NOMO-1 treated with DMSO at 0.1 percent for 48 hours (cell line): ENCODE measurements around the gene RAD51B.

Source experiments
- DNase-seq: peaks from one replicate; lab custom pipeline; 2025; ENCODE audit not compliant: unreplicated experiment; lab: John Stamatoyannopoulos, UW

Gene RAD51B

DNA sequence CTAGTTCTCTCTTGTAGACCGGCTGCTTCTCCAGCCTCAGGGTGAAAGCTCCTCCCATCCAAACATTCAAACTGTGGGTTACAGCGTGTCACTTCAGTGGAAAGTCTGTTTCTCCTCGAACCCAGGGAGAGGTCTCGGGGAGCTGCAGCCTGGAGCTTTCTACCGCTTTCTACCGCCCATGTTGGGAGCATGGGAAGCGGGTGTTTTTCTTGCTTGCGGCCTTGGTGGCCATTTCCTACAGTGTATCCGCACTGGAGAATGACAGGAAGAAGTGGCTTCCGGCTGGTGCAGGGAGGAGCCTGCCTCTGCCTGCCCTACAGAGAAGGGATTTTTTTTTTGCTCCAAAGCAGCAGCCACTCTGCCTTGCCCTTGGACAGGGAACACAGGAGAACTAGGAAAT is 952.1 kb downstream of the RAD51B start:
- DNase-seq: no peak

DNA sequence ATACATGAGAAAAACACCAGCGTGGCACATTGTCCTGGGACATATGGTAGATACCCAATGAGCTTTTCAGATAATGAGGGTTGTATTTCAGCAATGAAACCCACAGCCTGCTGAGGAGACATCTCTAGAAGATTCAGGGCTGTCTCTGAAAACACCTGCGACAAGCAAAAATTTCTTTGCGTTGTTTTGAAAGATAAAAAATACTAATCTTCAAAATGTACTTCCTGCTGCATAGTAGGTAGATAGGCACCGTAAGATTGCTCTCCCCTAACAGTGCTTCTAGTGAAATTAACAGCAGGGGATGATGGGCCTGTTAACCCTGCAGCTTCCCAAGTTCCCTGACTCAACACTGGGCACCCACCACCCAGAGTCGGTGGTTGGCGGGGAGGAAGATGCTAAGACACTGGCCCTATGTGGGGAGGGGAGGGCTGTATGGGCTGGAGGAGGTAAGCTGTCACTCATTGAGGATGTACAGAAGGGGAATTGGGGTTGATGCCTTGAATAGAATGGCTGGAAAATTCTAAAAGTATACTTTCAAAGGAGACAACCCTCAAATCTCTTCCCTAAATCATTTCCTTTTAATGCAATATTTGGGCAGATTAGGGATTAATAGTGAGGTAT is 953.3 kb downstream of the RAD51B start:
- DNase-seq: no peak

DNA sequence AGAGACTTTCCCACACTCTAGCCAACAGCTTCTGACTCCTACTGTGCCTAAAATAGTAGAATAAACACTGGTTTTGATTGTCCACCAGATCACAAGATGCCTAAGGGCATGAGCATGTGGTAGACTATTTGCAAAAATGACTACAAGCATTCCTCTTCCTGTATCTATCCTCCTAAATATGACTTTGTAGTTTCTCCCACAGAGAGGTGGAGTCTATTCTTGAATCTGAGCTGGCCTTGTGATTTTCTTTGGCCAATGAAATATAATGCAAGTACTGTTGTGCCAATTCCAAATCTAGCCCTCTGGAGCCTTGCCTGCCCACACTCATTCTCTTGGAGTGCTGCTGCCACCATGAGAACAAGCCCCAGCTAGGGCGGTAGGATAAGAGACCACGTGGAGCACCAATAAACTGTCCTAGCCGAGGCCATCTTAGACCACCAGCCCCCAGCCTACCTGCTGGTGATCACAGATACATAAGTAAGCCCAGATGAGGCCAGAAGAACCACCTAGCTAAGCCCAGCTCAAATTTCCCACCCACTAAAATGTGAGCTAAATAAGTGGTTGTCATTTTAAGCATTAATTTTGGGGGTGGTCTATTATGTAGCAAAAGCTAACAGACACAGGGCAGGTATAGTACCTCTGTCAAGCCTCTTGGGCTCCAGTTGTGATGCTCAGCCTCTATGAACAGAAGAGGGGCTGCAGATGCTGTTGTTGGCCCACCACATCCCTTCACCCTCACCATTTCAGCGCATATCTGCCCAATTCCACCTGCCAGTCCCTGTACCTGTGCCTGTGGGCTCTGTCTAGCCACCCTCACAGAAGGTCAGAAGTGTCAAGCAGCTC is 955.4 kb downstream of the RAD51B start:
- DNase-seq: no peak

DNA sequence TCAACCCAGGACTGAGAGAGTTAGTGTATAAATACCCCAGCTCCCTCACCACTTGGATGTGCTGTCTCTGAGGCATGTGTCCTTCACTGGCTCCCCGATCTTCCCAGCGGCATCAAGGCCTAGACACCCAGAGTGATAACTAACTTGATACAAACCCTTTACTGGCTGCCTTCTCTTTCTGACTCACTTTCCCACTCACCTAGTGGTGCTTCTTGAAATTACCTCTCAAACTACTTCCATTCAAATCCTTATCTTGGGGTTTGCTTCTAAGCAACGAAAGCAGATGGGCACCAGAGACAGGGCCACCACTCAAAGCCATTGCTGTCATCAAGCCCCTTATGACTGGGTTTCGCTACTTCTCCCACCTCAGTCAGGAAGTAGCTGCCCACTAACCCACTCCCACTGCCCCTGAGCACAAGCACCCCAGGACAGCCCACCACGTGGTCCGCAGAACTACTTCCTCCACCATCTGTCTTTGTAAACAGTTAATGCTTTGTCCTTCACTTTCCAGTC is 956.1 kb downstream of the RAD51B start:
- no peak for DNase-seq

DNA sequence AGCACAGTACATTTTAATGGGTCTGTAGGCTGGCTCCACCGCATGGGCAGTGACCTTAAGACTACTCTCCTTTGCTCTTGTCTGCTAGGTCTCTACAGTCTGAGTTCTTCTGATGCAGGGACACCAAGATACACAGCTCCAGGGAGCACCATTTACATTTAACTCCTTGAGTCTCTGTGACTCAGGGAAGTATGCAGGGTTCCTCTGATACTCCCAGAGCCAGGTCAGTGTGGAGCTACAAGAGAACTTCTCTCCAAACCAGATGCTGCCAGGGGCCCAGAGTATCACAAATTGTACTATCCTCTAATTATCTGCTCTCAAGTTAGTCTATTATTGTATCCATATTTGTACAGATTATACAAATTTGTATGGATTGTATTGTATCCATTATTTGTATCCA is 958.1 kb downstream of the RAD51B start:
- DNase-seq: no peak
